ENCODE data around the gene FERMT1.

- TF ChIP-seq CTCF (conservative IDR thresholded peaks at IDR 0.05; ENCODE audit: low read depth, low read length) (no peak), EZH2 (IDR thresholded peaks at IDR 0.05; ENCODE audit: borderline replicate concordance, low read depth, low read length, poor library complexity, severe bottlenecking) (no peak)
Observed at GRCh38 chr20:6108330-6108729, 14.5 kb downstream of the FERMT1 start.

Measured in A673 (cell line).